GM04503 (cell line): ENCODE data around the gene AMPH.

Source experiments
- DNase-seq: peaks from one replicate; pipeline ENCODE4 v3.0.0-alpha.2; 2012; ENCODE audit warnings: low read depth

The AMPH gene

GRCh38 chr7:38542156-38542555, 89.0 kb downstream of the AMPH start:
- peak; percentile 33 for DNase-seq

- no peak for DNase-seq
These were observed 89.7 kb downstream of the AMPH start for GRCh38 chr7:38541440-38541839.

- no peak for DNase-seq
These were observed 91.6 kb downstream of the AMPH start for GRCh38 chr7:38539477-38540081.

- no peak for DNase-seq
These were observed 96.1 kb downstream of the AMPH start for GRCh38 chr7:38535073-38535472.

- DNase-seq = no peak
These were observed 105.3 kb downstream of the AMPH start for GRCh38 chr7:38525857-38526256.

GRCh38 chr7:38524786-38525185, 106.4 kb downstream of the AMPH start:
- no peak for DNase-seq

- DNase-seq = no peak
These were observed 110.4 kb downstream of the AMPH start for GRCh38 chr7:38520741-38521140.

- DNase-seq = no peak
These were observed 112.6 kb downstream of the AMPH start for GRCh38 chr7:38518541-38518940.

- no peak for DNase-seq
These were observed 118.5 kb downstream of the AMPH start for GRCh38 chr7:38512704-38513103.

- DNase-seq = no peak
These were observed 118.9 kb downstream of the AMPH start for GRCh38 chr7:38512291-38512690.

GRCh38 chr7:38507384-38507783, 123.8 kb downstream of the AMPH start:
- DNase-seq = peak; percentile 25

- peak; percentile 39 for DNase-seq
These were observed 124.4 kb downstream of the AMPH start for GRCh38 chr7:38506756-38507155.

GRCh38 chr7:38506004-38506403, 125.2 kb downstream of the AMPH start:
- peak; percentile 34 for DNase-seq

- DNase-seq = no peak
These were observed 126.5 kb downstream of the AMPH start for GRCh38 chr7:38504684-38505083.

- no peak for DNase-seq
These were observed 128.3 kb downstream of the AMPH start for GRCh38 chr7:38502848-38503247.

GRCh38 chr7:38502289-38502688, 128.9 kb downstream of the AMPH start:
- no peak for DNase-seq

- DNase-seq = no peak
These were observed 139.2 kb downstream of the AMPH start for GRCh38 chr7:38492010-38492409.

- DNase-seq = no peak
These were observed 148.7 kb downstream of the AMPH start for GRCh38 chr7:38482521-38482920.

GRCh38 chr7:38481401-38481800, 149.8 kb downstream of the AMPH start:
- no peak for DNase-seq

GRCh38 chr7:38478404-38478803, 152.8 kb downstream of the AMPH start:
- DNase-seq = no peak

GRCh38 chr7:38477333-38477732, 153.8 kb downstream of the AMPH start:
- DNase-seq = no peak

GRCh38 chr7:38476764-38477163, 154.4 kb downstream of the AMPH start:
- no peak for DNase-seq

- no peak for DNase-seq
These were observed 165.2 kb downstream of the AMPH start for GRCh38 chr7:38465956-38466355.
